OCI-LY1 (cell line): ENCODE data around the gene OVOL3.

Source experiments
- EZH2 ChIP-seq: fragments of 200-600 bp; sonication (generic), shearing (Covaris generic); IDR thresholded peaks from 2 replicates; pipeline ENCODE4 v1.8.0; 2017; ENCODE audit warnings: borderline replicate concordance, mixed run types, mild to moderate bottlenecking, antibody characterized with exemption, low read length, moderate library complexity, mixed read lengths
- TF ChIP-seq, protein P1 (sequence below): fragments of 200-600 bp; sonication (generic), shearing (Covaris generic); IDR thresholded peaks from 2 replicates; pipeline ENCODE4 v1.5.1; 2017; ENCODE audit warnings: mild to moderate bottlenecking, antibody characterized with exemption, low read length, moderate library complexity, mixed read lengths

DNA sequence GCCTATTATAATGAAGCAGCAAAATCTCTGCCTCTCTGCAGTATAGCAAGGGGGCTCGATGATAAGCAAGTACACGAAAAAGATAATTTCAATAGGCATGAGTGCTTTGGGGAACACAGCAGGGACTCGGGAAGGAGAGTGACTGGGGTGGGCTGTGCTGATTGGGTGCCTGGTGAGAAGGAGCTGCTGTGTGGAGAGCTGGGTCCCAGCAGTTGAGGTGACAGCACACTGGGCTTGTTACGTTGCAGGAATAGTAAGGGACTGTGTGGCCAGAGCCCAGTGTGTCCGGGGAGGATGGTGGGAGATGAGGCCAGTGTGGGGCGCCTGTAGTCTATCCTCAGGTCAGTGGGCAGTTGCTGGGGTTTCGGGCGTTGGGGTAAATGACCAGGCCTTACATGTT lies 38.9 kb upstream of the OVOL3 start:
- TF ChIP-seq, protein P1, sequence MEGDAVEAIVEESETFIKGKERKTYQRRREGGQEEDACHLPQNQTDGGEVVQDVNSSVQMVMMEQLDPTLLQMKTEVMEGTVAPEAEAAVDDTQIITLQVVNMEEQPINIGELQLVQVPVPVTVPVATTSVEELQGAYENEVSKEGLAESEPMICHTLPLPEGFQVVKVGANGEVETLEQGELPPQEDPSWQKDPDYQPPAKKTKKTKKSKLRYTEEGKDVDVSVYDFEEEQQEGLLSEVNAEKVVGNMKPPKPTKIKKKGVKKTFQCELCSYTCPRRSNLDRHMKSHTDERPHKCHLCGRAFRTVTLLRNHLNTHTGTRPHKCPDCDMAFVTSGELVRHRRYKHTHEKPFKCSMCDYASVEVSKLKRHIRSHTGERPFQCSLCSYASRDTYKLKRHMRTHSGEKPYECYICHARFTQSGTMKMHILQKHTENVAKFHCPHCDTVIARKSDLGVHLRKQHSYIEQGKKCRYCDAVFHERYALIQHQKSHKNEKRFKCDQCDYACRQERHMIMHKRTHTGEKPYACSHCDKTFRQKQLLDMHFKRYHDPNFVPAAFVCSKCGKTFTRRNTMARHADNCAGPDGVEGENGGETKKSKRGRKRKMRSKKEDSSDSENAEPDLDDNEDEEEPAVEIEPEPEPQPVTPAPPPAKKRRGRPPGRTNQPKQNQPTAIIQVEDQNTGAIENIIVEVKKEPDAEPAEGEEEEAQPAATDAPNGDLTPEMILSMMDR = no peak
- no peak for TF ChIP-seq EZH2
